ENCODE results near the gene TMEM130. TPM values are rescaled to one million over a fixed set of nuclear protein-coding genes. Genes with fewer than 3 reads are reported as not detected.

Gene TMEM130
- 0.66 TPM in 1 of 2 replicates, not detected in the other for total RNA-seq

- Mint-ChIP-seq H3K4me1 (peaks cover 3% of the 10 kb centered on the region), H3K4me3 (peak within 1 kb of the TSS; percentile 83), H3K9me3 (no peaks in the 10 kb centered on the region), H3K27ac (no peak within 1 kb of the TSS), H3K36me3 (ENCODE audit: low read depth) (no peaks in the 10 kb centered on the region), H3K27me3 (peaks cover 22% of the 10 kb centered on the region)
- intact Hi-C loops (cut with micrococcal nuclease): no loop called here
- DNase-seq: no peak
These were observed at the start of gene TMEM130 for GRCh38 chr7:98869597-98870120. TSS of gene TMEM130 (minus strand) at chr7:98870014. CDS start at chr7:98869861, 153 bp downstream.

- Mint-ChIP-seq H3K27me3 (no peaks in the 10 kb centered on the region), H3K27ac (no peak overlapping the region), H3K36me3 (ENCODE audit: low read depth) (peaks cover 54% of the 10 kb centered on the region), H3K9me3 (no peaks in the 10 kb centered on the region), H3K4me1 (no peaks in the 10 kb centered on the region), H3K4me3 (no peak overlapping the region)
- DNase-seq: no peak
- intact Hi-C loops (cut with micrococcal nuclease): no loop called here
These were observed 47.5 kb upstream of the TMEM130 start for GRCh38 chr7:98917331-98917730.

- peaks cover 56% of the 10 kb centered on the region for H3K36me3 Mint-ChIP-seq (ENCODE audit: low read depth)
- no peak overlapping the region for H3K27ac Mint-ChIP-seq
- no peaks in the 10 kb centered on the region for H3K4me1 Mint-ChIP-seq
- H3K27me3 Mint-ChIP-seq: no peaks in the 10 kb centered on the region
- no peaks in the 10 kb centered on the region for H3K9me3 Mint-ChIP-seq
- intact Hi-C loops (cut with micrococcal nuclease): no loop called here
- H3K4me3 Mint-ChIP-seq: no peak overlapping the region
- no peak for DNase-seq
These were observed 43.8 kb upstream of the TMEM130 start for GRCh38 chr7:98913612-98914011.

GRCh38 chr7:98913026-98913425, 43.2 kb upstream of the TMEM130 start:
- intact Hi-C loops (cut with micrococcal nuclease): no loop called here
- Mint-ChIP-seq H3K9me3 (no peaks in the 10 kb centered on the region), H3K36me3 (ENCODE audit: low read depth) (peaks cover 59% of the 10 kb centered on the region), H3K27ac (no peak overlapping the region), H3K4me1 (no peaks in the 10 kb centered on the region), H3K4me3 (no peak overlapping the region), H3K27me3 (no peaks in the 10 kb centered on the region)
- DNase-seq: no peak

- Mint-ChIP-seq H3K27ac (no peak overlapping the region), H3K27me3 (no peaks in the 10 kb centered on the region), H3K36me3 (ENCODE audit: low read depth) (peaks cover 58% of the 10 kb centered on the region)
These were observed 42.1 kb upstream of the TMEM130 start for GRCh38 chr7:98911916-98912315.

GRCh38 chr7:98910427-98910826, 40.6 kb upstream of the TMEM130 start:
- no peaks in the 10 kb centered on the region for H3K9me3 Mint-ChIP-seq
- intact Hi-C loops (cut with micrococcal nuclease): no loop called here
- no peaks in the 10 kb centered on the region for H3K4me1 Mint-ChIP-seq

More at GRCh38 chr7:98911916-98912315, 42.1 kb upstream of the TMEM130 start:
- no peak for DNase-seq
- H3K4me3 Mint-ChIP-seq: no peak overlapping the region
- H3K9me3 Mint-ChIP-seq: no peaks in the 10 kb centered on the region
- intact Hi-C loops (cut with micrococcal nuclease): no loop called here
- no peaks in the 10 kb centered on the region for H3K4me1 Mint-ChIP-seq

GRCh38 chr7:98909487-98909886, 39.7 kb upstream of the TMEM130 start:
- no peak overlapping the region for H3K4me3 Mint-ChIP-seq

More at GRCh38 chr7:98910427-98910826, 40.6 kb upstream of the TMEM130 start:
- Mint-ChIP-seq H3K4me3 (no peak overlapping the region), H3K27ac (no peak overlapping the region), H3K36me3 (ENCODE audit: low read depth) (peaks cover 56% of the 10 kb centered on the region), H3K27me3 (no peaks in the 10 kb centered on the region)
- DNase-seq: no peak

GRCh38 chr7:98908585-98908984, 38.8 kb upstream of the TMEM130 start:
- no peaks in the 10 kb centered on the region for H3K4me1 Mint-ChIP-seq
- H3K9me3 Mint-ChIP-seq: no peaks in the 10 kb centered on the region
- peaks cover 65% of the 10 kb centered on the region for H3K36me3 Mint-ChIP-seq (ENCODE audit: low read depth)
- H3K27ac Mint-ChIP-seq: no peak overlapping the region
- H3K4me3 Mint-ChIP-seq: no peak overlapping the region
- no peaks in the 10 kb centered on the region for H3K27me3 Mint-ChIP-seq
- intact Hi-C loops (cut with micrococcal nuclease): no loop called here
- DNase-seq: no peak

More at GRCh38 chr7:98909487-98909886, 39.7 kb upstream of the TMEM130 start:
- DNase-seq: no peak
- Mint-ChIP-seq H3K9me3 (no peaks in the 10 kb centered on the region), H3K4me1 (no peaks in the 10 kb centered on the region), H3K36me3 (ENCODE audit: low read depth) (peaks cover 62% of the 10 kb centered on the region), H3K27ac (no peak overlapping the region), H3K27me3 (no peaks in the 10 kb centered on the region)
- intact Hi-C loops (cut with micrococcal nuclease): no loop called here

- Mint-ChIP-seq H3K27ac (no peak overlapping the region), H3K36me3 (ENCODE audit: low read depth) (peaks cover 61% of the 10 kb centered on the region), H3K4me1 (no peaks in the 10 kb centered on the region), H3K4me3 (no peak overlapping the region), H3K9me3 (no peaks in the 10 kb centered on the region), H3K27me3 (no peaks in the 10 kb centered on the region)
- DNase-seq: no peak
- intact Hi-C loops (cut with micrococcal nuclease): no loop called here
These were observed 37.8 kb upstream of the TMEM130 start for GRCh38 chr7:98907570-98907969.

- no peak for DNase-seq
- Mint-ChIP-seq H3K4me3 (no peak overlapping the region), H3K4me1 (no peaks in the 10 kb centered on the region), H3K27me3 (no peaks in the 10 kb centered on the region), H3K27ac (no peak overlapping the region), H3K36me3 (ENCODE audit: low read depth) (peaks cover 66% of the 10 kb centered on the region), H3K9me3 (no peaks in the 10 kb centered on the region)
- intact Hi-C loops (cut with micrococcal nuclease): no loop called here
These were observed 33.4 kb upstream of the TMEM130 start for GRCh38 chr7:98903246-98903645.

- Mint-ChIP-seq H3K27ac (no peak overlapping the region), H3K4me1 (no peaks in the 10 kb centered on the region)
These were observed 32.7 kb upstream of the TMEM130 start for GRCh38 chr7:98902523-98902922.

GRCh38 chr7:98900815-98901214, 31.0 kb upstream of the TMEM130 start:
- peaks cover 69% of the 10 kb centered on the region for H3K36me3 Mint-ChIP-seq (ENCODE audit: low read depth)
- no peak for DNase-seq
- no peaks in the 10 kb centered on the region for H3K27me3 Mint-ChIP-seq
- no peak overlapping the region for H3K4me3 Mint-ChIP-seq
- no peaks in the 10 kb centered on the region for H3K9me3 Mint-ChIP-seq
- intact Hi-C loops (cut with micrococcal nuclease): no loop called here
- peaks cover 3% of the 10 kb centered on the region for H3K4me1 Mint-ChIP-seq
- H3K27ac Mint-ChIP-seq: no peak overlapping the region

More at GRCh38 chr7:98902523-98902922, 32.7 kb upstream of the TMEM130 start:
- H3K36me3 Mint-ChIP-seq (ENCODE audit: low read depth): peaks cover 62% of the 10 kb centered on the region
- intact Hi-C loops (cut with micrococcal nuclease): no loop called here
- no peak for DNase-seq
- H3K27me3 Mint-ChIP-seq: no peaks in the 10 kb centered on the region
- H3K4me3 Mint-ChIP-seq: no peak overlapping the region
- H3K9me3 Mint-ChIP-seq: no peaks in the 10 kb centered on the region

GRCh38 chr7:98899816-98900215, 30.0 kb upstream of the TMEM130 start:
- Mint-ChIP-seq H3K4me3 (no peak overlapping the region), H3K36me3 (ENCODE audit: low read depth) (peaks cover 67% of the 10 kb centered on the region), H3K27ac (no peak overlapping the region), H3K27me3 (no peaks in the 10 kb centered on the region), H3K4me1 (peaks cover 3% of the 10 kb centered on the region), H3K9me3 (no peaks in the 10 kb centered on the region)
- intact Hi-C loops (cut with micrococcal nuclease): no loop called here
- no peak for DNase-seq

GRCh38 chr7:98892609-98893008, 22.8 kb upstream of the TMEM130 start:
- H3K27ac Mint-ChIP-seq: no peak overlapping the region
- no peaks in the 10 kb centered on the region for H3K27me3 Mint-ChIP-seq
- peaks cover 8% of the 10 kb centered on the region for H3K4me1 Mint-ChIP-seq
- no peaks in the 10 kb centered on the region for H3K9me3 Mint-ChIP-seq
- peaks cover 57% of the 10 kb centered on the region for H3K36me3 Mint-ChIP-seq (ENCODE audit: low read depth)
- intact Hi-C loops (cut with micrococcal nuclease): no loop called here
- DNase-seq: no peak
- H3K4me3 Mint-ChIP-seq: no peak overlapping the region

GRCh38 chr7:98887038-98887437, 17.2 kb upstream of the TMEM130 start:
- Mint-ChIP-seq H3K4me1 (peaks cover 5% of the 10 kb centered on the region), H3K4me3 (no peak overlapping the region), H3K27me3 (no peaks in the 10 kb centered on the region), H3K9me3 (no peaks in the 10 kb centered on the region), H3K27ac (no peak overlapping the region), H3K36me3 (ENCODE audit: low read depth) (peaks cover 37% of the 10 kb centered on the region)
- intact Hi-C loops (cut with micrococcal nuclease): no loop called here
- DNase-seq: no peak

All from activated CD4-positive, alpha-beta T cell treated with anti-CD3 and anti-CD28 coated beads, Interleukin-2, amount 10 ng/mL, durations not matched to agents 24 days and 14 days (primary cell).